Common myeloid progenitor, CD34-positive (primary cell): Measurements from ENCODE around the gene SOWAHD.

ENCODE experiments used
- CTCF ChIA-PET: fragments of 350-600 bp; sonication (Branson Sonifier 250); formaldehyde crosslinking; loops from one replicate; lab custom pipeline; 2021; ENCODE audit warnings: antibody characterized with exemption; lab: Charles Lee
- POLR2A ChIA-PET: fragments of 350-600 bp; sonication (Branson Sonifier 250); formaldehyde crosslinking; loops from one replicate; lab custom pipeline; 2021; ENCODE audit warnings: antibody characterized with exemption; lab: Charles Lee
- DNase-seq, 3 donors: peaks; one replicate each; pipeline versions ENCODE4 v3.0.0 to v3.0.0-alpha.2; 2013
- H3K27ac ChIP-seq, 2 experiments: 1 replicate in 1 of 2; 2 replicates in 1 of 2; pipeline ENCODE4 v1.7.0; 2013; ENCODE audit warnings: inconsistent platforms in 2 of 2, low read length in 2 of 2, mild to moderate bottlenecking in 2 of 2, low read depth in 1 of 2, moderate library complexity in 1 of 2; ENCODE audit not compliant: severe bottlenecking in 2 of 2, insufficient read depth in 1 of 2, poor library complexity in 1 of 2
- H3K27me3 ChIP-seq, 5 experiments: replicated peaks in 2 of 5; 1 replicate in 3 of 5; 2 replicates in 2 of 5; pipeline versions ENCODE4 v1.6.1 to v1.7.0; 2013; ENCODE audit warnings: low read length in 4 of 5, mild to moderate bottlenecking in 2 of 5, moderate library complexity in 2 of 5, inconsistent platforms in 1 of 5; ENCODE audit not compliant: insufficient read depth in 5 of 5, control insufficient read depth in 4 of 5
- H3K36me3 ChIP-seq, 4 experiments: 1 replicate in 2 of 4; 2 replicates in 2 of 4; pipeline versions ENCODE4 v1.6.1 to v1.7.0; 2013; ENCODE audit warnings: low read length in 3 of 4, control low read depth in 1 of 4, mild to moderate bottlenecking in 1 of 4; ENCODE audit not compliant: control insufficient read depth in 4 of 4, insufficient read depth in 4 of 4
- H3K4me1 ChIP-seq, 4 experiments: 1 replicate in 3 of 4; 2 replicates in 1 of 4; pipeline versions ENCODE4 v1.6.1 to v1.7.1; 2013; ENCODE audit warnings: low read length in 3 of 4, mild to moderate bottlenecking in 3 of 4, control low read depth in 1 of 4, inconsistent platforms in 1 of 4, moderate library complexity in 1 of 4; ENCODE audit not compliant: control insufficient read depth in 4 of 4, insufficient read depth in 4 of 4; ENCODE audit errors: control extremely low read depth in 1 of 4
- H3K4me3 ChIP-seq, 7 experiments: 1 replicate in 4 of 7; 2 replicates in 3 of 7; pipeline versions ENCODE4 v1.5.1 to v1.7.0; 2013; ENCODE audit warnings: mild to moderate bottlenecking in 7 of 7, low read length in 6 of 7, moderate library complexity in 6 of 7, inconsistent platforms in 2 of 7, low read depth in 2 of 7, control low read depth in 1 of 7; ENCODE audit not compliant: insufficient read depth in 4 of 7, control insufficient read depth in 1 of 7; ENCODE audit errors: extremely low read depth in 1 of 7
- H3K9me3 ChIP-seq, 5 experiments: 1 replicate in 4 of 5; 2 replicates in 1 of 5; pipeline versions ENCODE4 v1.6.1 to v1.7.1; 2013; ENCODE audit warnings: low read length in 4 of 5, mild to moderate bottlenecking in 2 of 5, inconsistent platforms in 1 of 5, low read depth in 1 of 5, moderate library complexity in 1 of 5; ENCODE audit not compliant: control insufficient read depth in 4 of 5, insufficient read depth in 2 of 5; ENCODE audit errors: control extremely low read depth in 1 of 5
- WGBS: methylation state at CpG from one replicate; pipeline ENCODE4 v1.1.5; 2013; ENCODE audit not compliant: insufficient coverage; 5-methylcytosine and 5-hydroxymethylcytosine counted together

Gene SOWAHD

DNA sequence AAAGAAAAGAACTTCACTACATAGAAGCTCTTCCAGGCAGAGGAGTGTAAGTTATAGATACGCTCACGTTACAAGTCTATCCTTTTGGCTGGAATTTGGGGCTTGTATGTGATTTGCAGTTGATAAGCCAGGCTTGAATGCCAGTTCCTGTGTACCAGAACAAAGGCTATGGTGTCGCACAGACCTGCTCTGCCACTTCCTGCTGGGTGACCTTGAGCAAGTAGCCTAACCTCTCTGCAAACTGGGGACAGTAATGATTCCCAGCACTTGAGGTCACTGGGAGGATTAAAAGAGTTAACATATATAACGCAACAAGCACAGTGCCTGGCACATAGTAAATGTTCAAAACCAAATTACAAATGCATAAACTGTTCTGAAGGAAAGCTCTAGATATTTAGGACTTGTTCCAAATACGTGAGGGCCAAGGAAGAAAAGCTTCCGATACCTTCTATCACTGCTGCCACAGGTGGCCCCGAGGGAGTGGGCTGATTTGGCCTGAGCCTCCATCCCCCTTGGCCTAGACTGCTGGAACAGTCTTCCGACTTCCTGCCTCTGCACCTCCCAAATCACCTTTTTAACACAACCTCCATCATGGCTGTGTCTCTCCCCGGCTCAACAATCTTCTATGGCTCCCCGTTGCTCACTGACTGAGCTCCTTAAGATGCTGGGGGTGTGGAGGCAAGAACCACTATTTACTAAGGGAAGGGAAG, 1.3 kb upstream of the SOWAHD start:
- Histone ChIP-seq H3K27ac (no peak overlapping the region), H3K27me3 (peaks cover 0 to 33% (median 0%) of the 10 kb centered on the region in 5 experiments), H3K4me3 (peak overlapping the region in 1 of 7 experiments; percentile 35), H3K9me3 (no peaks in the 10 kb centered on the region), H3K36me3 (no peaks in the 10 kb centered on the region), H3K4me1 (peaks cover 0 to 46% (median 38%) of the 10 kb centered on the region in 4 experiments)
- DNase-seq = no peak
- ChIA-PET CTCF (interaction anchor here (0.6 to 1.7 kb wide), 5 partner anchors 28 to 258 kb away, joined by 3 to 5 read pairs (median 4); no protein-coding TSS in a partner anchor), POLR2A (interaction anchor here (0.7 kb wide), 1 partner anchor 35 kb away, joined by 3 read pairs; the partner anchor contains the start of gene RPL39)
- 82% methylated on average over 8 of the region's 10 CpGs for WGBS

DNA sequence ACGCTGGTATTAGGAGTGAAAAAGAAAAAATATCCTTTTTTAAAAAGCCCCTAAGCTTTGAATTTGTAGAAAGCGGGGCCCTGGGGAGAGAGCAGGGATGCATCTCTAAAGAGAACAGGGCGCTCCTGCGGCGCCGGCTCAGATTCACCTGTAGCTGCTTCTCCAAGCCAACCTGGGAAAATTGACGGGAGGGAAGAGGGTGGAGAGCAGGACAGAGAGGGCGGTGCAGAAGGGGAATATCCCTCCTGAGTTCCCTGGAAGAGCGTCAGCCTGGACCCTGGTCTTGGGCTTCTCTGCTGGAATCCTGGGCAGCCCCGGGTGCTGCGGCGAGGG, 776 bp upstream of the SOWAHD start:
- Histone ChIP-seq H3K4me3 (peak overlapping the region in 6 of 7 experiments; percentile 15 to 77 (median 64)), H3K9me3 (no peaks in the 10 kb centered on the region), H3K27ac (no peak overlapping the region), H3K27me3 (peaks cover 0 to 33% (median 0%) of the 10 kb centered on the region in 5 experiments), H3K36me3 (no peaks in the 10 kb centered on the region), H3K4me1 (peaks cover 0 to 46% (median 38%) of the 10 kb centered on the region in 4 experiments)
- no peak for DNase-seq
- WGBS = 59% methylated on average over 11 of the region's 12 CpGs
- CTCF ChIA-PET = interaction anchor here (0.6 to 1.7 kb wide), 6 partner anchors 23 to 259 kb away, joined by 3 to 5 read pairs (median 4); no protein-coding TSS in a partner anchor
- POLR2A ChIA-PET = no interaction called here

DNA sequence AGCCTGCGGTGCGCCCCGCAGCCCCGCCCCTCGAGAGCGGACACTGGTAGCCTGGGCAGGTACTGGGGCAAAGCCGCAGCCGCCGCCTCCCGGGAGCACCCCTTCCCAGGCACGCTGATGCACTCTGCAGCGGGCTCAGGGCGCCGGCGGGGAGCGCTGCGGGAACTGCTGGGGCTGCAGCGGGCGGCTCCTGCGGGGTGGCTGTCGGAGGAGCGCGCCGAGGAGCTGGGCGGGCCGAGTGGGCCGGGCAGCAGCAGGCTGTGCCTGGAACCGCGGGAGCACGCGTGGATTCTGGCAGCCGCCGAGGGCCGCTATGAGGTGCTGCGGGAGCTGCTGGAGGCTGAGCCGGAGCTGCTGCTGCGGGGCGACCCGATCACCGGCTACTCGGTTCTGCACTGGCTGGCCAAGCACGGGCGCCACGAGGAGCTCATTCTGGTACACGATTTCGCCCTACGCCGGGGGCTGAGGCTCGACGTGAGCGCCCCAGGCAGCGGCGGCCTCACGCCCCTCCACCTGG, 401 bp downstream of the SOWAHD start:
- Histone ChIP-seq H3K27ac (no peak overlapping the region), H3K4me3 (peak overlapping the region; percentile 39 to 77 (median 61)), H3K36me3 (no peaks in the 10 kb centered on the region), H3K27me3 (peaks cover 0 to 33% (median 0%) of the 10 kb centered on the region in 5 experiments), H3K9me3 (no peaks in the 10 kb centered on the region), H3K4me1 (peaks cover 0 to 50% (median 38%) of the 10 kb centered on the region in 4 experiments)
- DNase-seq = peak in 2 of 3 donors; percentile 34 to 54
- 35% methylated on average over 50 of the region's 54 CpGs for WGBS
- CTCF ChIA-PET = interaction anchor here (0.8 to 1.7 kb wide), 7 partner anchors 9 to 149 kb away, joined by 3 to 5 read pairs (median 4); no protein-coding TSS in a partner anchor
- POLR2A ChIA-PET = interaction anchor here (0.7 kb wide), 1 partner anchor 73 kb away, joined by 3 read pairs; no protein-coding TSS in a partner anchor

DNA sequence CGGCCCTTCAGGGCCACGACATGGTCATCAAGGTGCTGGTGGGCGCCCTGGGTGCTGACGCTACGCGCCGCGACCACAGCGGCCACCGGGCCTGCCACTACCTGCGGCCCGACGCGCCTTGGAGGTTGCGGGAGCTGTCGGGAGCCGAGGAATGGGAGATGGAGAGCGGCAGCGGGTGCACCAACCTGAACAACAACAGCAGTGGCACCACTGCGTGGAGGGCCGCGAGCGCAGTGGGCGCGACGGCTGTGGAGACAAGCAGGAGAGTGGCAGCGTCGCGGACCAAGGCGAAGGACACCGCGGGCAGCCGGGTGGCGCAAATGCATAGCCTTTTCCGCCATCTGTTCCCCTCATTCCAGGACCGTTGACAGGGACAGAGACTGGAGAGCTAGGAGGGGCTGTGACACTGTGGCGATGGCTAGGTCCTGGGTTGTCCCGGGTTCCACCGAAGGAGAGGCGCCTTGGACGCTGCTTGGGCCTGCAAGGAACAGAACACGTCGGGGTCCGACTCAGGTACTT, 919 bp downstream of the SOWAHD start:
- ChIA-PET POLR2A (interaction anchor here (0.7 kb wide), 1 partner anchor 73 kb away, joined by 3 read pairs; no protein-coding TSS in a partner anchor), CTCF (interaction anchor here (1.2 to 1.4 kb wide), 2 partner anchors 10 to 30 kb away, joined by 3 to 4 read pairs; no protein-coding TSS in a partner anchor)
- H3K4me3 ChIP-seq = peak overlapping the region; percentile 39 to 77 (median 61)
- WGBS = 69% methylated on average over 38 of the region's 44 CpGs
- DNase-seq = no peak
- H3K27me3 ChIP-seq = peaks cover 0 to 33% (median 0%) of the 10 kb centered on the region in 5 experiments
- peaks cover 0 to 52% (median 40%) of the 10 kb centered on the region in 4 experiments for H3K4me1 ChIP-seq
- no peaks in the 10 kb centered on the region for H3K36me3 ChIP-seq
- H3K27ac ChIP-seq = no peak overlapping the region
- no peaks in the 10 kb centered on the region for H3K9me3 ChIP-seq

DNA sequence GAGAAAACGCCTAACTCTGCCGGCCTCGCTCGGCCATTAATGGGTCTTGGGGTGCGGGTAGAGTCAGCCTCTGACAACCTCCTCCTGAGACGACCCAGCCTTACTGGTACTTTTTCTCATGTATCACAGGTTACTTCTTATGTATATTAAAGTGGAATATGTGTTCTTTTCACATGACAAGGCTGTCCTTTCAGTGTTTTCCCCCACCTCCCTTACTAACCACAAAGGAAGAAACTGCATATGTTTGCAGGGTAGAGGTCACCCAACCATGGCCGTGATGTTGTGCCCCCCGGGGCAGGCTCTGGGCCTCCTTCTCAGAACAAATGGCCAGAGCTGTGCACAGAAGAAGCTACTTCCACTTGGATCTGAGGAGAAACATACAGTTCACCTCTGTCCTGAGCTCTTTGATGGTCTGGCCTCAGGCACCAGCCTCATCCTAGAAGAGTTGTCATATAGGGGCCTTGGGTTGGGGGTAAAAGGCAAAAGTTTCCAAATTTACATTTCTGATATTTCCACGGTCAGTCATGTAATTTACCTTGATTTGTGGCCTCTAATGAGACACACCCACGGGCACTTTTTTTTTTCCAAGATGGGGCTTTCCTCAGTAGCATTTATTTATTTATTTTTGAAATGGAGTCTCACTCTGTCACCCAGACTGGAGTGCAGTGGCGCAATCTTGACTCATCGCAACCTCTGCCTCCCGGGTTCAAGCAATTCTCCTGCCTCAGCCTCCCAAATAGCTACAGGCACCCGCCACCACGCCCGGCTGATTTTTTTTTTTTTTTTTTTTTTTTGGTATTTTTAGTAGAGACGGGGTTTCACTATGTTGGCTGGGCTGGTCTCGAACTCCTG, 1.9 kb downstream of the SOWAHD start:
- no peak overlapping the region for H3K27ac ChIP-seq
- WGBS = 75% methylated on average over 11 of the region's 18 CpGs
- ChIA-PET POLR2A (no interaction called here), CTCF (interaction anchor here (1.1 to 1.4 kb wide), 3 partner anchors 10 to 31 kb away, joined by 3 to 4 read pairs (median 4); no protein-coding TSS in a partner anchor)
- peak overlapping the region in 2 of 7 experiments; percentile 26 to 61 for H3K4me3 ChIP-seq
- H3K4me1 ChIP-seq = peaks cover 0 to 47% (median 38%) of the 10 kb centered on the region in 4 experiments
- peaks cover 0 to 33% (median 0%) of the 10 kb centered on the region in 5 experiments for H3K27me3 ChIP-seq
- H3K9me3 ChIP-seq = no peaks in the 10 kb centered on the region
- no peaks in the 10 kb centered on the region for H3K36me3 ChIP-seq
- no peak for DNase-seq

DNA sequence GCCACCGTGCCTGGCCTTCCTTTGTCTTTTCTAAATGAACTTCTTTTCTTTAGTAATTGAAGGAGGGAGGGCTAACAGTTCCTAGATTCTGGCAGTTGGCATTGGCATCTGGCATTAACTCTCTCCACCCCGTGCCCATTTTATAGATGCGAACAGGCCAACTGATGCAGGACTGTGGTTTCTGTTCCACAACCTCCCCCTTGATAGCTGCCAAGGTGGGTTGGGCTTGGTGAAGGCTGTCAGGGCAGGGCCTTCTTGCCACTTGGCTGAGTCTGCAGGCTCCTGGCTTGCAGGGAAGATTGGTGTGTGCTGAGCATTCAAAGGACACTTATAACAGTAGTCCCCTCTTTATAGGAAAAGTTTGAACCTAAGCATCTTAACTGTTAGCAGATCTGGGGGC, 4.3 kb downstream of the SOWAHD start:
- peaks cover 0 to 24% (median 18%) of the 10 kb centered on the region in 4 experiments for H3K4me1 ChIP-seq
- ChIA-PET POLR2A (no interaction called here), CTCF (no interaction called here)
- no peak overlapping the region for H3K27ac ChIP-seq
- DNase-seq = no peak
- no peaks in the 10 kb centered on the region for H3K36me3 ChIP-seq
- H3K27me3 ChIP-seq = peaks cover 0 to 24% (median 0%) of the 10 kb centered on the region in 5 experiments
- 83% methylated on average over 2 of the region's 3 CpGs for WGBS
- H3K9me3 ChIP-seq = no peaks in the 10 kb centered on the region
- no peak overlapping the region for H3K4me3 ChIP-seq
